B cell (primary cell): ENCODE measurements around the gene BABAM1. TPM values are rescaled to one million over a fixed set of nuclear protein-coding genes. Genes with fewer than 3 reads are reported as not detected.

ENCODE experiments used
- ATAC-seq: fragments of 200-7000 bp; cut with Tn5 transposase; one replicate; pipeline ENCODE4 v1.10.0; 2021; ENCODE audit warnings: low read depth, mild to moderate bottlenecking, moderate number of reproducible peaks, moderate library complexity
- CTCF ChIA-PET: fragments of 350-600 bp; sonication (Branson Sonifier 250); formaldehyde crosslinking; loops from one replicate; lab custom pipeline; 2021; ENCODE audit warnings: antibody characterized with exemption, inconsistent platforms; lab: Charles Lee
- POLR2A ChIA-PET: fragments of 350-600 bp; sonication (Branson Sonifier 250); formaldehyde crosslinking; loops from one replicate; lab custom pipeline; 2021; ENCODE audit warnings: antibody characterized with exemption; lab: Charles Lee
- DNase-seq: peaks from one replicate; pipeline ENCODE4 v3.0.0; 2013
- H2AFZ ChIP-seq: 2 replicates; pipeline ENCODE4 v1.6.1; 2012; ENCODE audit warnings: mild to moderate bottlenecking, low read depth, low read length; ENCODE audit not compliant: insufficient read depth, poor library complexity, severe bottlenecking
- H3K27ac ChIP-seq, 2 donors: 1 replicate in 1 of 2; 2 replicates in 1 of 2; pipeline ENCODE4 v1.5.1; 2012 to 2013; ENCODE audit warnings: low read length in 2 of 2, mild to moderate bottlenecking in 2 of 2, moderate library complexity in 1 of 2
- H3K27me3 ChIP-seq, 4 experiments: fragments of 200-600 bp in 1 of 4; sonication (generic) in 1 of 4; replicated peaks in 1 of 4; 1 replicate in 2 of 4; 2 replicates in 2 of 4; pipeline versions ENCODE4 v1.6.1 to v1.7.0; 2013 to 2016; ENCODE audit warnings: low read length in 3 of 4, mild to moderate bottlenecking in 2 of 4, mixed read lengths in 1 of 4, moderate library complexity in 1 of 4; ENCODE audit not compliant: insufficient read depth in 4 of 4, control insufficient read depth in 3 of 4; ENCODE audit errors: control extremely low read depth in 1 of 4
- H3K36me3 ChIP-seq, 2 experiments: replicated peaks in 1 of 2; 1 replicate in 1 of 2; 2 replicates in 1 of 2; pipeline versions ENCODE4 v1.6.1 to v1.7.1; 2013; ENCODE audit warnings: low read length in 1 of 2; ENCODE audit not compliant: insufficient read depth in 2 of 2, control insufficient read depth in 1 of 2; ENCODE audit errors: control extremely low read depth in 1 of 2, extremely low read depth in 1 of 2
- H3K4me1 ChIP-seq, 2 donors: fragments of 200-600 bp in 1 of 2; sonication (generic) in 1 of 2; 1 replicate in 1 of 2; 2 replicates in 1 of 2; pipeline versions ENCODE4 v1.5.1 to v1.6.1; 2013 to 2017; ENCODE audit warnings: low read length in 2 of 2; ENCODE audit not compliant: control insufficient read depth in 2 of 2, insufficient read depth in 2 of 2
- H3K4me2 ChIP-seq: replicated peaks from 2 replicates; pipeline ENCODE3; 2012; ENCODE audit warnings: mild to moderate bottlenecking, low read depth, low read length; ENCODE audit not compliant: poor library complexity, severe bottlenecking
- H3K4me3 ChIP-seq, 5 experiments: fragments of 200-600 bp in 1 of 5; sonication (generic) in 1 of 5; 1 replicate in 3 of 5; 2 replicates in 2 of 5; pipeline versions ENCODE4 v1.5.1 to v1.7.0; 2011 to 2016; ENCODE audit warnings: low read length in 4 of 5, mild to moderate bottlenecking in 4 of 5, low read depth in 2 of 5, control low read depth in 1 of 5, moderate library complexity in 1 of 5; ENCODE audit not compliant: insufficient read depth in 1 of 5; ENCODE audit errors: control extremely low read depth in 1 of 5, extremely low read depth in 1 of 5
- H3K79me2 ChIP-seq: fragments of 200-600 bp; sonication (generic); one replicate; pipeline ENCODE4 v1.6.0; 2016; ENCODE audit warnings: low read length; ENCODE audit not compliant: control insufficient read depth, insufficient read depth
- H3K9ac ChIP-seq: fragments of 200-600 bp; sonication (generic); 2 replicates; pipeline ENCODE4 v1.6.1; 2017; ENCODE audit warnings: mild to moderate bottlenecking, low read length, moderate library complexity
- H3K9me3 ChIP-seq, 3 donors: one replicate each; pipeline versions ENCODE4 v1.6.1 to v1.7.1; 2013; ENCODE audit warnings: low read length in 2 of 3; ENCODE audit not compliant: control insufficient read depth in 2 of 3, insufficient read depth in 1 of 3; ENCODE audit errors: control extremely low read depth in 1 of 3
- H4K20me1 ChIP-seq: 2 replicates; pipeline ENCODE4 v1.6.0; 2012; ENCODE audit warnings: mild to moderate bottlenecking, low read length; ENCODE audit not compliant: insufficient read depth, control insufficient read depth, poor library complexity, severe bottlenecking
- H3K27ac Mint-ChIP-seq: one replicate; pipeline ENCODE4 v1.8.0; 2021; ENCODE audit warnings: mixed read lengths
- H3K27me3 Mint-ChIP-seq: one replicate; pipeline ENCODE4 v1.8.0; 2021; ENCODE audit warnings: mixed read lengths
- H3K4me1 Mint-ChIP-seq: one replicate; pipeline ENCODE4 v1.8.0; 2021; ENCODE audit warnings: mixed read lengths
- H3K4me3 Mint-ChIP-seq: one replicate; pipeline ENCODE4 v1.8.0; 2021; ENCODE audit warnings: mixed read lengths
- H3K9me3 Mint-ChIP-seq: one replicate; pipeline ENCODE4 v1.8.0; 2022; ENCODE audit warnings: mixed read lengths; ENCODE audit not compliant: insufficient read depth
- CTCF ChIP-seq: fragments of 200-600 bp; IDR thresholded peaks from one replicate; pipeline ENCODE4 v1.8.0; 2022; ENCODE audit warnings: antibody characterized with exemption, mild to moderate bottlenecking
- EZH2 ChIP-seq: IDR thresholded peaks from 2 replicates; pipeline ENCODE4 v1.6.1; 2012; ENCODE audit warnings: borderline replicate concordance, low read depth, mild to moderate bottlenecking, moderate library complexity, low read length; ENCODE audit not compliant: insufficient read depth, poor library complexity, severe bottlenecking
- WGBS: methylation state at CpG from one replicate; pipeline ENCODE4 v1.1.5; 2013; ENCODE audit warnings: missing lambda C conversion rate; ENCODE audit not compliant: insufficient coverage; 5-methylcytosine and 5-hydroxymethylcytosine counted together
- intact Hi-C: fragments of 100-400 bp; cut with micrococcal nuclease; formaldehyde crosslinking; loops from one replicate; pipeline ENCODE4 v1.10.0; 2022
- polyA plus RNA-seq: library from polyadenylated mRNA; depleted of rRNA; stranded (reverse); fragments of >200 nt; gene quantifications from 2 replicates; pipeline ENCODE4 v1.2.3, GENCODE V29; 2012
- total RNA-seq, 2 donors: library from RNA; stranded (reverse); fragments of 120-200 nt in 1 of 2; gene quantifications; 1 replicate in 1 of 2; 2 replicates in 1 of 2; pipeline versions ENCODE4 v1.2.3 to v1.2.4, GENCODE V29; 2013 to 2022

BABAM1 gene
- total and polyA plus RNA-seq, 2 donors (not counting 1 experiment from before 2014, with no cell fraction given), result 105 to 129 TPM

- H3K27me3 ChIP-seq, result no peaks in the 10 kb centered on the region
- peak overlapping the region; percentile 83 for H2AFZ ChIP-seq
- H3K9ac ChIP-seq, result peak overlapping the region; percentile 72
- intact Hi-C loops, result loop anchor here (5.0 to 10.0 kb wide), 3 partner anchors 411 to 719 kb away; partner anchors contain the start of genes SMIM7 and TMEM38A
- Mint-ChIP-seq H3K27me3 (no peaks in the 10 kb centered on the region), H3K4me3 (peak overlapping the region; percentile 91), H3K4me1 (peaks cover 57% of the 10 kb centered on the region), H3K27ac (peak overlapping the region; percentile 90), H3K9me3 (no peaks in the 10 kb centered on the region)
- H3K4me1 ChIP-seq, result peaks cover 39 to 58% of the 10 kb centered on the region in 2 donors
- CTCF ChIA-PET, result interaction anchor here (0.7 to 1.1 kb wide), 4 partner anchors 26 to 859 kb away, joined by 3 to 4 read pairs (median 3); no protein-coding TSS in a partner anchor
- H3K27ac ChIP-seq, result peak overlapping the region; percentile 70 to 71
- H3K4me2 ChIP-seq, result peak overlapping the region; percentile 96
- POLR2A ChIA-PET, result interaction anchor here (0.7 to 1.5 kb wide), 3 partner anchors 24 to 98 kb away, joined by 3 to 8 read pairs (median 3); partner anchors contain the start of gene ANO8
- DNase-seq, result no peak
- peaks cover 18% of the 10 kb centered on the region for H4K20me1 ChIP-seq
- H3K9me3 ChIP-seq, result no peaks in the 10 kb centered on the region
- WGBS, result 11% methylated on average over 22 of the region's 28 CpGs
- no peak for TF ChIP-seq CTCF
- no peak for TF ChIP-seq EZH2
- no peak for ATAC-seq
- H3K36me3 ChIP-seq, result no peaks in the 10 kb centered on the region
- peak overlapping the region; percentile 31 to 74 (median 73) for H3K4me3 ChIP-seq
- H3K79me2 ChIP-seq, result peaks cover 55% of the 10 kb centered on the region
These were observed 39.1 kb downstream of the BABAM1 start for GRCh38 chr19:17306285-17306714.

- CTCF ChIA-PET, result interaction anchor here (0.7 to 1.1 kb wide), 2 partner anchors 33 to 78 kb away, joined by 3 to 4 read pairs; no protein-coding TSS in a partner anchor
- no peak for DNase-seq
- ATAC-seq, result no peak
- POLR2A ChIA-PET, result interaction anchor here (0.7 to 1.4 kb wide), 3 partner anchors 13 to 112 kb away, joined by 3 to 9 read pairs (median 3); partner anchors contain the start of genes BABAM1 and MVB12A
- no peak overlapping the region for H3K27ac ChIP-seq
- intact Hi-C loops, result loop anchor here (5.0 to 10.0 kb wide), 3 partner anchors 413 to 721 kb away; partner anchors contain the start of genes SMIM7 and TMEM38A
- H3K9ac ChIP-seq, result no peak overlapping the region
- H3K4me3 ChIP-seq, result no peak overlapping the region
- WGBS, result 97% methylated on average over 8 of the region's 8 CpGs
- Mint-ChIP-seq H3K4me3 (peak overlapping the region; percentile 60), H3K27ac (peak overlapping the region; percentile 2), H3K27me3 (no peaks in the 10 kb centered on the region), H3K9me3 (no peaks in the 10 kb centered on the region), H3K4me1 (peaks cover 53% of the 10 kb centered on the region)
- H3K4me1 ChIP-seq, result peaks cover 32 to 47% of the 10 kb centered on the region in 2 donors
- H4K20me1 ChIP-seq, result peaks cover 35% of the 10 kb centered on the region
- H2AFZ ChIP-seq, result no peak overlapping the region
- H3K27me3 ChIP-seq, result no peaks in the 10 kb centered on the region
- TF ChIP-seq EZH2 (no peak), CTCF (no peak)
- H3K79me2 ChIP-seq, result peaks cover 66% of the 10 kb centered on the region
- H3K36me3 ChIP-seq, result peaks cover 0 to 5% of the 10 kb centered on the region in 2 experiments
- no peaks in the 10 kb centered on the region for H3K9me3 ChIP-seq
- H3K4me2 ChIP-seq, result no peak overlapping the region
These were observed 40.7 kb downstream of the BABAM1 start for GRCh38 chr19:17307876-17308377.
